ENCODE data around the gene SLC25A13. TPM values are rescaled to one million over a fixed set of nuclear protein-coding genes. Genes with fewer than 3 reads are reported as not detected.
A peak's percentile ranks its signal among the peaks of the same experiment; 100 is the strongest.

The SLC25A13 gene
- total and polyA plus RNA-seq, 2 of the 8 experiments (the other 6 are each of a cell fraction or from before 2014, with no cell fraction given) = 30.8 to 85.4 TPM

- ChIA-PET CTCF (ENCODE audit: partially characterized antibody) (interaction anchor here (1.1 kb wide), 1 partner anchor 750 kb away, joined by 3 read pairs; no protein-coding TSS in a partner anchor), POLR2A (ENCODE audit: partially characterized antibody) (interaction anchor here (1.0 to 1.6 kb wide), 3 partner anchors 8 to 706 kb away, joined by 3 read pairs; no protein-coding TSS in a partner anchor)
- H2BK12ac ChIP-seq (ENCODE audit: low read depth, low read length) = 0 out of 2 replicates have a peak overlapping the region, but pooled peaks have one; percentile 10
- no peak overlapping the region for H3K14ac ChIP-seq (ENCODE audit: insufficient read length)
- no peak overlapping the region for H2BK5ac ChIP-seq (ENCODE audit: low read depth, low read length)
- FAIRE-seq = no peak
- H3K36me3 ChIP-seq (ENCODE audit: control insufficient read depth in 2 of 4, insufficient read depth in 4 of 4, low read length in 3 of 4) = 0 out of 8 replicates have a peak, but pooled peaks cover 0 to 2% (median 0%) of the 10 kb centered on the region in 4 experiments
- no peak overlapping the region for H3K4ac ChIP-seq (replicated peaks; ENCODE audit: insufficient read length, low read depth, low read length)
- no peak overlapping the region for H3K23ac ChIP-seq (ENCODE audit: insufficient read length)
- H3K23me2 ChIP-seq (ENCODE audit: low read depth, low read length) = no peaks in the 10 kb centered on the region; the same call in 1 of the 2 replicates
- no peaks in the 10 kb centered on the region for H3K9me3 ChIP-seq (ENCODE audit: insufficient read depth in 2 of 2, low read depth in 1 of 2, low read length in 1 of 2)
- H2BK120ac ChIP-seq (replicated peaks; ENCODE audit: low read depth, low read length) = no peak overlapping the region
- 0 out of 4 replicates have a peak overlapping the region, but pooled peaks of 1 of the 2 experiments have one; percentile 13 for H3K4me2 ChIP-seq (ENCODE audit: insufficient read depth in 1 of 2, low read depth in 2 of 2, low read length in 2 of 2)
- no peak overlapping the region for H4K91ac ChIP-seq (replicated peaks; ENCODE audit: insufficient read length, low read length)
- 92 to 100% methylated on average over 1 to 4 of the region's 4 CpGs for WGBS, 2 experiments (ENCODE audit: extremely low coverage in 1 of 2, insufficient coverage in 1 of 2, insufficient read length in 1 of 2, insufficient replicate concordance in 2 of 2, low coverage in 1 of 2, low lambda C conversion rate in 2 of 2, missing lambda C conversion rate in 1 of 2)
- H3K18ac ChIP-seq (ENCODE audit: extremely low read depth, low read length) = no peak overlapping the region
- H3K9ac ChIP-seq (replicated peaks in 1 of 4; ENCODE audit: extremely low read depth in 1 of 4, low read depth in 3 of 4, low read length in 3 of 4) = no peak overlapping the region
- no peak for DNase-seq (ENCODE audit: low read depth in 1 of 2, low spot score in 2 of 2)
- H3K4me3 ChIP-seq (ENCODE audit: extremely low read depth in 1 of 4, insufficient read depth in 2 of 4, low read depth in 3 of 4, low read length in 4 of 4) = no peak overlapping the region
- H3K79me2 ChIP-seq (ENCODE audit: control insufficient read depth in 1 of 2, insufficient read depth in 2 of 2, low read length in 2 of 2) = peaks cover 9 to 96% of the 10 kb centered on the region in 2 experiments
- no peak overlapping the region for H4K5ac ChIP-seq (ENCODE audit: insufficient read length, low read depth, low read length)
- peaks cover 7% of the 10 kb centered on the region; the same call in 1 of the 2 replicates for H3K79me1 ChIP-seq (ENCODE audit: low read depth, low read length)
- no peak overlapping the region for H3K27ac ChIP-seq (ENCODE audit: low read depth, low read length)
- H2BK15ac ChIP-seq (ENCODE audit: low read length) = no peak overlapping the region
- H3K27me3 ChIP-seq (replicated peaks in 1 of 4; ENCODE audit: control insufficient read depth in 3 of 4, extremely low read depth in 1 of 4, insufficient read depth in 3 of 4, low read length in 3 of 4) = no peaks in the 10 kb centered on the region
- peaks cover 0 to 6% (median under 1%) of the 10 kb centered on the region in 4 experiments; a peak in 3 of 7 replicates for H3K4me1 ChIP-seq (replicated peaks in 1 of 4; ENCODE audit: control insufficient read depth in 3 of 4, insufficient read depth in 4 of 4, low read length in 3 of 4)
- H3K56ac ChIP-seq (replicated peaks; ENCODE audit: insufficient read length, low read depth, low read length) = no peak overlapping the region
- H4K20me1 ChIP-seq (replicated peaks in 1 of 2; ENCODE audit: control insufficient read depth in 1 of 2, insufficient read depth in 2 of 2, low read length in 2 of 2) = peaks cover 0 to 11% of the 10 kb centered on the region in 2 experiments
- no peak overlapping the region for H2AFZ ChIP-seq (ENCODE audit: low read length)
- H2BK20ac ChIP-seq (ENCODE audit: low read length) = no peak overlapping the region
- H4K8ac ChIP-seq (ENCODE audit: extremely low read depth, insufficient read depth, low read length) = no peak overlapping the region
- no peak overlapping the region; the same call in 1 of the 2 replicates for H2AK5ac ChIP-seq (ENCODE audit: low read depth, low read length)
- TF ChIP-seq GTF2F1 (IDR thresholded peaks at IDR 0.05; ENCODE audit: borderline replicate concordance, low read depth, low read length) (no peak), TAF7 (optimal IDR thresholded peaks at IDR 0.05; ENCODE audit: borderline replicate concordance, low read depth, low read length) (no peak), TAF1 (IDR thresholded peaks at IDR 0.05; ENCODE audit: low read depth, low read length) (no peak), CTBP2 (IDR thresholded peaks at IDR 0.05; ENCODE audit: borderline replicate concordance, insufficient read depth, insufficient read length, low read length) (no peak), SP1 (IDR thresholded peaks at IDR 0.05; ENCODE audit: low read depth, low read length) (no peak), CTCF (IDR thresholded peaks at IDR 0.05; ENCODE audit: control extremely low read depth in 1 of 3, insufficient read depth in 1 of 3, low read depth in 1 of 3, low read length in 3 of 3) (no peak), CREB1 (IDR thresholded peaks at IDR 0.05) (no peak), YY1 (IDR thresholded peaks at IDR 0.05; ENCODE audit: low read depth, low read length) (no peak)
Observed at GRCh38 chr7:96314402-96315124, 7.3 kb downstream of the SLC25A13 start.

All from H1 (cell line).